ENCODE results near the gene SPACA4.

SPACA4 gene

GRCh38 chr19:48633148-48634035 lies 26.9 kb downstream of the SPACA4 start:
- Histone ChIP-seq H3K4me2 (ENCODE audit: low read length) (peak overlapping the region; percentile 93), H3K27me3 (ENCODE audit: control insufficient read depth, low read length) (no peaks in the 10 kb centered on the region), H3K4me3 (ENCODE audit: low read length) (peak overlapping the region; percentile 87), H3K4me1 (ENCODE audit: control insufficient read depth, low read length) (peaks cover 48% of the 10 kb centered on the region), H3K36me3 (ENCODE audit: control insufficient read depth, low read length) (peaks cover 35% of the 10 kb centered on the region), H3K79me2 (ENCODE audit: control insufficient read depth, low read length) (peaks cover 27% of the 10 kb centered on the region), H3K9me3 (ENCODE audit: control insufficient read depth, insufficient read depth, low read length) (no peaks in the 10 kb centered on the region), H3F3A (ENCODE audit: control insufficient read depth, insufficient read depth) (peaks cover 19% of the 10 kb centered on the region), H4K20me1 (ENCODE audit: control insufficient read depth, insufficient read depth, low read depth, low read length) (no peaks in the 10 kb centered on the region), H3K9me2 (replicated peaks; ENCODE audit: control insufficient read depth, low read length) (no peaks in the 10 kb centered on the region), H3K27ac (ENCODE audit: low read depth, low read length) (peak overlapping the region; percentile 64)
- TF ChIP-seq EZH2phosphoT487 (IDR thresholded peaks at IDR 0.05; ENCODE audit: borderline replicate concordance, low read length) (no peak), CTCF (IDR thresholded peaks at IDR 0.05; ENCODE audit: low read depth, low read length, poor library complexity, severe bottlenecking) (no peak)

GRCh38 chr19:48634036-48634342 lies 27.4 kb downstream of the SPACA4 start:
- H3K36me3 ChIP-seq (ENCODE audit: control insufficient read depth, low read length): peaks cover 37% of the 10 kb centered on the region
- no peaks in the 10 kb centered on the region for H3K9me3 ChIP-seq (ENCODE audit: control insufficient read depth, insufficient read depth, low read length)
- peaks cover 54% of the 10 kb centered on the region for H3K4me1 ChIP-seq (ENCODE audit: control insufficient read depth, low read length)
- no peaks in the 10 kb centered on the region for H4K20me1 ChIP-seq (ENCODE audit: control insufficient read depth, insufficient read depth, low read depth, low read length)
- peaks cover 19% of the 10 kb centered on the region for H3F3A ChIP-seq (ENCODE audit: control insufficient read depth, insufficient read depth)
- peak overlapping the region; percentile 64 for H3K27ac ChIP-seq (ENCODE audit: low read depth, low read length)
- H3K27me3 ChIP-seq (ENCODE audit: control insufficient read depth, low read length): no peaks in the 10 kb centered on the region
- peak overlapping the region; percentile 93 for H3K4me2 ChIP-seq (ENCODE audit: low read length)
- no peak for TF ChIP-seq CTCF (IDR thresholded peaks at IDR 0.05; ENCODE audit: low read depth, low read length, poor library complexity, severe bottlenecking)
- TF ChIP-seq EZH2phosphoT487 (IDR thresholded peaks at IDR 0.05; ENCODE audit: borderline replicate concordance, low read length): no peak
- H3K79me2 ChIP-seq (ENCODE audit: control insufficient read depth, low read length): peaks cover 27% of the 10 kb centered on the region
- peak overlapping the region; percentile 87 for H3K4me3 ChIP-seq (ENCODE audit: low read length)
- H3K9me2 ChIP-seq (replicated peaks; ENCODE audit: control insufficient read depth, low read length): no peaks in the 10 kb centered on the region

GRCh38 chr19:48634424-48635262 lies 28.1 kb downstream of the SPACA4 start:
- Histone ChIP-seq H3K9me2 (replicated peaks; ENCODE audit: control insufficient read depth, low read length) (no peaks in the 10 kb centered on the region), H3K27me3 (ENCODE audit: control insufficient read depth, low read length) (no peaks in the 10 kb centered on the region), H3F3A (ENCODE audit: control insufficient read depth, insufficient read depth) (peaks cover 19% of the 10 kb centered on the region), H3K79me2 (ENCODE audit: control insufficient read depth, low read length) (peaks cover 27% of the 10 kb centered on the region), H3K4me1 (ENCODE audit: control insufficient read depth, low read length) (peaks cover 59% of the 10 kb centered on the region), H3K27ac (ENCODE audit: low read depth, low read length) (peak overlapping the region; percentile 79), H3K9me3 (ENCODE audit: control insufficient read depth, insufficient read depth, low read length) (no peaks in the 10 kb centered on the region), H4K20me1 (ENCODE audit: control insufficient read depth, insufficient read depth, low read depth, low read length) (no peaks in the 10 kb centered on the region), H3K4me2 (ENCODE audit: low read length) (peak overlapping the region; percentile 93), H3K4me3 (ENCODE audit: low read length) (peak overlapping the region; percentile 87), H3K36me3 (ENCODE audit: control insufficient read depth, low read length) (peaks cover 33% of the 10 kb centered on the region)
- TF ChIP-seq CTCF (IDR thresholded peaks at IDR 0.05; ENCODE audit: low read depth, low read length, poor library complexity, severe bottlenecking): no peak
- no peak for TF ChIP-seq EZH2phosphoT487 (IDR thresholded peaks at IDR 0.05; ENCODE audit: borderline replicate concordance, low read length)
